GM19328 (cell line): ENCODE measurements around the gene CIT.

Experiments used
- ATAC-seq: cut with Tn5 transposase; IDR thresholded peaks from one replicate; pipeline ENCODE4 v1.9.1; 2021; ENCODE audit warnings: mild to moderate bottlenecking, moderate library complexity; ENCODE audit not compliant: unreplicated experiment

Gene CIT

DNA sequence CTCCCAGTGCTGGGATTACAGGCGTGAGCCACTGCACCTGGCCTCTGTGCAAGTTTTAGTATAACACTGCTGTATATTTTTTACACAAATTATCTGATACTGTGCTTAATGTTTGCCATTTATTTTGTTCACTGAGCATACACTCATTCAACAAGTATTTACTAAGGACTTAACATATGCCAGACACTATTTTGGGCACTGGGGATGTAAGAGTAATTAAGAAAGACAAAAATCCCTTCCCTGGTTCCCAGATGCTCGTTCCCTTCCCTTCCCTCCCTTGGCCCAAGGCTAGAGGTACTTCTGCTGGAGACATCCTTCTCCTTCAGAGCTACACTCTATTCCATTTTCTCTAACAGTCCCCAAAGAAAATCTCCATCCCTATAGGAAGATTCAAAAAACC lies 12.5 kb downstream of the CIT start:
- no peak for ATAC-seq

DNA sequence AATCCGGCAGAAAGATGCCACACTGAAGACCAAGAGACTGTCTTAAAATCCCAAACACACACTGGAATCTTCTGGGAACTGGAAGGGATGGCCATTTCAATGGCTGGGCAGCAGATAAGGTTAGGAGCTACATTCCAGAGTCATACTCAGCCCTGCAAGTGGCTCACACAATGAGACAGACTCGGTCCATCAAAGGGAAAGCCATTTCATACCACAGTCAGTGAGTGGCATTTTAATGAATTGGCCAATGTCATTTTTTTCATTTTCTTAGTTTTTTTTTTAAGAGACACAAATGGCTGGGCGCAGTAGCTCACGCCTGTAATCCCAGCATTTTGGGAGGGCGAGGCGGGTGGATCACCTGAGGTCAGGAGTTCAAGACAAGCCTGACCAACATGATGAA lies 17.9 kb downstream of the CIT start:
- ATAC-seq: no peak

DNA sequence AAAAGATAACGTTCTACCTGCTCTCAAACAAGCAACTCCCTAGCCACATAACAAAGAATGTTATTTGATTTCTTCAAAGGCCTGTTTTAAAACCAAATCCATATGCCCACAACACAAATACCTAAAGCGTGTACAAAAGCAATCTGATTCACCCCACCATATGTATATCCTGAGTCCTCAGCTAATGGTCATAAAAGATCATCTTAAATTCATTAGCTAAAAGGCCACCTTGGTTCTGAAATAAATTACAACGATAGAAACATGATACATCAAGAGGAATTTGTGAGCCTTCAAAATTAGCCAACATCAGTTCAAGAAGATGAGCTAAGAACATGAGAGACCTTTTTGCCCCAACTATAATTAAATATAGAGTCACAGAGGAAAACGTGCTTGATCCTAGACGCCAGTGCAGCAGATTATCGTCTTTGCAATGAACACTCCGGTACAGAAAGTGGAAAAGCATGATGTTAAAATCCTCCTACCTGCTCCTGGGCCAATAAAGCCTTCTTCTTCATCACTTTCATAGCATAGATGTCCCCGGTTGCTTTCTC lies 20.0 kb downstream of the CIT start:
- ATAC-seq: no peak

DNA sequence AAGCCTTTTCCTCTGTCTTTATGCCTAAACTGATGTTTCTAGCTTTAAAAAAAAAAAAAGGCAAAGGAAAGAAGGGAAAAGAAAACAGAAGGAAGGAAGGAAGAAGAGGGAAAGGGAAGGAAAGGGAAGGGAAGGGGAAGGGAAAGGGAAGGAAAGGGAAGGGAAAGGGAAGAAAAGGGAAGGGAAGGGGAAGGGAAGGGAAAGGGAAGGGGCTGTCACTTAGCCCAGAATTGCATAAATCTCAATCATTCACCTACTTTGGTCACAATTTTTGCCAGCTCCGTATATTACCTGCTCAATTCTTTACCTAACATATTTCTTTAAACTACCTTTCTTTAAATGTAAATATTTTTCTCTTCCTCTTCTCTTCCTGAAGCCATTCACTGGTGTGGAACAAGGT lies 26.8 kb downstream of the CIT start:
- no peak for ATAC-seq

DNA sequence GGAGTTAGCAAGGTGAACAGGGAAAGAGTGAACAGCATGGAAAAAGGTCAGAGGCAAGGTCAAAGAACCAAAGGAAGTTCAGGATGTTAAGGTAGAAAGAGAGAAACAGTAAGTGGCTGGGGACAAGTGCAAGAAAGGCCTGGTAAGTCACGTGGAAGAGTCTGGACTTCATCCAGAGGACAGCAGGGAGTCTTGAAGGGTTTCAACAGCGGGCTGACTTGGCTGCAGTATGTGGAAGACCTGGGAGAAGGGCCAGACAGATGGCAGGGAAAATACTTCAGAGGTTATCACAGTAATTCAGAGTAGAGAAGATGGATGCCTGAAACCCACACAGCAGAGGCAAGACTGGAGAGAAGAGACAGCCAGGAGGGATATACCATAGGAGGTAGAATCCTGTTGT lies 34.0 kb downstream of the CIT start:
- ATAC-seq: no peak

DNA sequence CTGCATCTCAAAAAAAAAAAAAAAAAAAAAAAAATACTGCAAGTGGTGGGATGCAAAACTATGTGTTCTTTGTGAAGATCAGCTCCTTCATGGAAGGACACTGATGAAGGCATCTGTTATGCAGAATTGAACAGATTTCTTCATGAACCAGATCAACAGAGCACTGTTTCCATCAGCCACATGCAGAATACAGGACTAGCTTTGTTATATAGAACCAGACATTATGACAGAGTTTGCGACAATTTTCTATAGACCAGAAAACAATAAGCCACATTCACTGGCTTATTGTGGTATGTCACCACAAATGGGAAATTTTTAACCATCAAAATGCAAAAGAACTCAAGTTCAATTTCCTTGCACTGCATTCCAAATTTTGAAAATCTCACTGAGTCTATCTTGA lies 34.7 kb downstream of the CIT start:
- no peak for ATAC-seq

DNA sequence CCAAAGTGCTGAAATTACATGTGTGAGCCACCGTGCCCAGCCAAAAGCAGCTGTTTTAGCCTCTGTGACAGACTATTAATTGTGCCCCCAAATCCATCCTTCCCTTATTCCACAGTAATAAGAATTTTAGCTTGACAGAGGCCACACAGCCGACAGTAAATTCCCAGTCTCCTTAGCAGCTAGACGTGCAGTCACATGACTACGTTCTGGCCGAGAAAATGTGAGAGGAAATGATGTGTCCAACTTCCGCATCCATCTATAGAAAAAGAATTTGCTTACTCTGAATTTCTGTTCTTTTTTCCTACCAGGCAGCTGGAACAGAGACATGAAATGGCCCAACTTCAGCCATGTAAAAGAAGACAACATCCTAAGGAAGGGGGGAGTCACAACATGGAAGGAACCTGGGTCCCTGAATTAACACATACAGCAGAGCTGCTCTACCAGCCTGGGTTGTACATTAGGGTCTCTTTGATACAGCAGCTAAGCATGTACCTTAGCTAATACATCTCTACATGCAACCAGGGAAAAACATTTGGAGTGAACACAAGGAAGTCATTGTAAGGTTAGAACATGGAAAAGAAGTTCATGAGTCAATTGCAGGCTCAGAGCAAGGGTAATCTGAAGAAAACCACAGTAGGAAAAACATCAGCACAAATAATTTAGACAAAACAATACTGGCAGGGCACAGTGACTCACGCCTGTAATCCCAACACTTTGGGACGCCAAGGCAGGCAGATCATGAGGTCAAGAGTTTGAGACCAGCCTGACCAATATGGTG lies 35.5 kb downstream of the CIT start:
- no peak for ATAC-seq

DNA sequence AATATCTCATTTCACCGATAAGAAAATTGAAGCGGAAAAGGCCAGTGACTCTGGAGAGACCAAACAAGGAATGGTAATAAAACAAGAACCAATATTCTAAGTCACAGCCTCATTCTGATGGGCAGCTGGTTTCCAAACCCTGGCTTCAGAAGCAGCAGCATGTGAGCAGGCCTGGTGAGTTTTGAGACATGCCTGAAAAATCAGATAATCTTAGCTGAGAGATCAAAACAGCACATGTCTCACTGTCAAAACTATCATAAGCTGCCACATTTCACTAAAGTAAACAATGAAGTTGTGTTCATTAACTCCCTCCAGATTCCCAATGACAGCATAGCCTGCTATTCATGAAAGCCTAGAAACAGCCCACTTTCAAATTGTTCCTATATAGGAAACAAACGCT lies 36.5 kb downstream of the CIT start:
- ATAC-seq: no peak

DNA sequence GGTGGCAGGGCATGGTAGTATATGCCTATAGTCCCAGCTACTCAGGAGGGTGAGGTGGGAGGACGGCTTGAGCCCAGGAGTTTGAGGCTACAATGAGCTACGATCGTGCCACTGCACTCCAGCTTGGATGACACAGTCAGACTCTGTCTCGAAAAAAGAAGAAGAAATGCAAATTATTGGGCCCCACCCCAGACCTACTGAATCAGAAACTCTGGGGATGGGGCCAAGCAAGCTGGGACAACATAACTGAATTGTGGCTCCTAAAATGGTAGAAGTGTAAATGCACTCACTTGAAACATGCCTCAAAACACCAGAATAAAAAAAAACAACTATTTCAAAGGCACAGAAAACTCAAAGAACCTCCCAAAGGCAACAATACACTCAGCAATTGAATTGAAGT lies 37.0 kb downstream of the CIT start:
- ATAC-seq: no peak

DNA sequence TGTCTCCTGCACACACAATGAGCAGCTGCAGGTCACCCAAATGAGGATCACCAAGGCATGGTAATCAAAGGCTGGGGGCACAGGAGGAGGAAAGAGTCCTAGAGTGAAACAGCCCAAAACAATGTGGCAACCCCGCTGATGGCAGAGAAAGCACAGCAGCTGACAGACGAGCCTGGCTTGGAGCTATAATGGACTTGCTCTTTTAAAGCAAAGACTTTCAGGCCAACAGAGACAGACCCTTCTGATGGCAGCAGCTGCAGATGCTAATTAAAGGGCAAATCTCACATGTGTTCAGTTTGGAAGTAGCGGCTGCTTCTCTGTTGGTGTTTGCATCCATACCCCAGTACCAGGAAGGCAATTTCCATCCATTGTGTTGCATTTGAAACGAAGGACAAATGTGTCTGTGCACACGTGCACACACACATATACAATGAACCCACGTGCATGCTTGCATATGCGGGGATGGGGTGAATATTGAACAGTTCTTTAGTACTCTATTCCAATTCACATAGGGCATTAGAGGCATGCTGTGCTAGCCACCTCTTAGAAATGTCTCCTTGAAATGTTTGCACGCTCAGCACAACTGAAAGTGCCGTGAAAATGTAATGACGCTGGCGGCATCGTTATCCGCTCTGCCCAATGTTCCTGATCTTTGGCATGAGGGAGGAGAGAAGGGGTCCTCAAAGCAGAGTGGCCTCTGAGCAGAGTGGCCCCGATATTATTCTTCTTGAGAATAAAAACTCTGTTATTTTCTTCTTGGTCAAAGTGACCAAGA lies 38.1 kb downstream of the CIT start:
- ATAC-seq: no peak

DNA sequence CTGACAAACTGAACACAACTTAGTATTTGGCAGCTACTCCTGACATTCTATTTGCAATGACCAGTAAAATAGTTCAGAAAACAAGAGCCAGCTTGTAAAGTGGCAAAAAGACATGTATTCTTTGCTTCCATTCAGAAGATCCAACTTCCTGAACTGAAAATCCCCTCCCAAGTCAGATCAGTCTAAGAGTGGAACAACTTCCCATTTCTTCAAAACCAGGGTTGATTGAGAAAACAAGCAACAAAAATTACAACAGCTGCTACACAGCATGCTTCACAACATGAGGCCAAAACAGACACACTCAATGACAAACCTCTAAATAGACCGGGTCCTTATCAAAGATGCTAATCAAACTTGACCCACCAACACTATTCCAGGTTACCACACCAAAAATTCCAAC lies 40.3 kb downstream of the CIT start:
- no peak for ATAC-seq

DNA sequence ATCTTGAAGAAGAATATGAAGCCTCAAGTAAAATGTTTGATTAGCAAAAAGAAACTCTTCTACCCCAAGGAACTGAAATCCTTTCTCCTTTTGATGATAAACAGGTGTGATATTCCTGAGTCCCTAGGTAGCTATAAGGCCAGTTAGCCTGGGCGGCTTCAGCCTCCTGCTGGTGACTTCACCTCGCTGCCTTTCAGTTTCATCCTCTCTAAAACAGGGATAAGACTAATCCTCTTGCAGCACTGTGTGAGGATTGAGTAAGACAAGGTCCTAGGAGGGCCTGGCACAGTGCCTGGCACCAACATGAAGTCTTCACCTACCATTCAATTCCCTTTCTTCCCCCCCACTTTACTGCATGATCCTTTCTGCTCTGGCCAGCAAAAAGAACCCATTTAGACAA lies 42.1 kb downstream of the CIT start:
- no peak for ATAC-seq

DNA sequence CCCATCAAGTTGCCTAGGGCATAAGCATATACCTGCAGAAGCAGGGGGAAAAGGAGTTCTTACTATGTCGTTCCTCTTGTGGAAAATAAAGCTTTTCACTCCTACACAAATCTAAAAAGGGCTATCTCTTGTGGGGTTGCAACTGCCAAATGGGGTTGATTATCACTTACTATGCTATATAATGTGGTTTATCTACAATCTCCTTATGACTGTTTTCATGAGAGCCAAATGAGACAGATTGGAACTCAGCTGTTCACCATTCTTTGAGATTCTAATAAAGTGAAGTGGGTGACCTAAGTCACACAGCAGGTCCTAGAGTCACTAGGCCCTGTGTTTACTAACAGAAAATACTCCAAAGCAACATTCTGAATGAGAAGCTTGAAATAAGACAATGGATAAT lies 47.7 kb downstream of the CIT start:
- no peak for ATAC-seq

DNA sequence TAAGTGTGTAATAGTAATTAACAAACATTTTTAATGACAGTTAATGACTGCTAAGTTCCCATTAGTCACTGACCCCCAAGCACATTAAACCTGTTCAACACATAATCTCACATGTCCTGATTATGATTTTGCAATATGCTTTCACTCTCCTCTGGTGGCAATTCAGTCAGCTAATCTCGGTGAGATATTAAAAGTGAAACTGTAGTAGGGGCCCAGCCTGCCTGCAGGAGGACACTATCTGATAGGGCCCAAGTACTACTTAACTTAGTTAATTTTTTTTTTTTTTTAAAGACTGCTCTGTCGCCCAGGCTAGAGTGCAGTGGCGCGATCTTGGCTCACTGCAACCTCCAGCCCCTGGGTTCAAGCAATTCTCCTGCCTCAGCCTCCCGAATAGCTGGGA lies 48.8 kb downstream of the CIT start:
- ATAC-seq: no peak

DNA sequence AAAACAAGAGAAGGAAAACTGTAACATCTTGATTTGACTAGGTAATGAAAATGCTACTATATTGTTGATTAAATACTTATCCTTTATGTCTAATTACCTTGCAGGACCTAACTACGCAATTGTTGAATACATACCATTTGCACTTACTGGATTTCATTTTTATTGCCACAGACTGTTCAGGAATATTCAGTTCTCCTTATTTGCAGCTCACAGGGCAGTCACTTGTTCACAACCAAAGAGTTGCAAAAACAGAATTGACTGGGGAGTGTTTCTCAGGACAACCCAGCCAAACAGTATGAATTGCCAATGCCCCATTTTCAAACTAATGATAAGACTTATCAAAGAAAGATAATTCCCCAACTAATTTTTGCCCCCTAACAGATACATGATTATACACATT lies 49.4 kb downstream of the CIT start:
- ATAC-seq: no peak

DNA sequence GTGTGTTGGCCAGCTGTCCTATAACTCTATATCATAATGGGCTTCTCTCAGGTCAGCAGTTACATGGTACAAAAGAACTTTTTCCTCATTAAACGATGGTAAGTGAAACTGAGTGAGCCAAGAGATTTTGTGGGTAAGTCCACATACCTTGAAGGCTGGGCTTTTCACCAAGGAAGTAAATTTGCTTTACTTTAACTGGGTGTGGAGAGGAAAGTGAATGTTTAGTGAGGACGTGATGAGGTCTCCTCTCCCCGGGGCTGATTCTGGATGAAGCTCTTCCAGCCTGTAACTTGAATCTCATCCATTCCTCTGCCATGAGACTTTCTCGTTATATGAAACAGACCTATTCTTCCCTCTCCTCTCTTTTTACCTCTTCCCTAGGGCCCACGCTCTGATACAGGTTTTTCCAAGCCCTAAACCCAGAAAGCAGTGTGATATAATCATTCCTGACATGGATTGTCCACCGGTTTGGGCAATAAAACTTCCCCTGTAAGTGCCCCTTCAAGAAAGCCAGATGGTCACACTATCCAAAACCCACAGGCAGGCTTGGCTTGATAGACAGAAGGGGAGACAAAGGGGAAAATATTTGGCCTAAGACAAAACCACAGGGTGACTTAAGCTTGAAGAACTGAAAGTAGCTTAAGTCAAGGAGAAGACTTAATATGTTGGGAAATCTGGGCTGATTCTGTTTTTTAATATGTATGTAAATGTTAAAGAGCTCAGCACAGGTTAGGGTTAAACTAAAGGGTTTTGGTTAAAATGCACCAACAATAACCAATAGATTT lies 50.3 kb downstream of the CIT start:
- no peak for ATAC-seq

DNA sequence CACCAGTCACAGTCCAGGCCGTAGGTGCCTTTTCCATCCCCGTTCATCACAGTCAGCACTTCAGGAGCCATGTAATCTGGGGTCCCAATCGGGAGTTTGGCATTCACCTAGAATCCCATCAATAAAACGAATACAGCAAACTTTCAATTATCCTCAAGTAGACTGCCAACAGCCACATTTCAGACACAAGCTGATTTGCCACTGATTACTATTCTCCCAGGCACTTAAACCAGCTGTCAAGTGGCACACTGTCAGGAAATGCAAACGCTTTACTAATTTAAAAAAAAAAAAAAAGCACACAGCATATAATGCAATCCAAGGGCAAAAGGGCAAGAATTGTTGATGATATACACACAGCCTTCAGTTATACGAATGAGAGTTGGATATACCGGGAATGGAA lies 51.9 kb downstream of the CIT start:
- no peak for ATAC-seq

DNA sequence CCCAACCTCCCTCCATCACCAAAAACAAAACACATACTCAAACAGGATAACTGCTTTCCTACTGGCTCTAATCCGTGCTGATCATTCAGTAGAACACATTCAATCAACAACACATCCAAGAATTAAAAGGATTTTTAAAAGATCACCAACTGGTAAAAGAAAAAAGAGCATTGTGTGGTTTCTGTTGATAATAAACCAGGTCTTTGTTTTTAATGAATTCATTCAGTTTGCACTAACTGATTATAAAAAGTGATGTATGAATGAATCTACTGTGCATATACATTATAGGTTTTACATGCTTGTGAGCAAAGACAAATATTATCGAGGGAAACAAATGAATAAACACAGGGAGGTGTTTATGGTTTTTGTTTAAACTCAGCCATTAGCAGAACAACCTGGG lies 55.1 kb downstream of the CIT start:
- ATAC-seq: no peak

DNA sequence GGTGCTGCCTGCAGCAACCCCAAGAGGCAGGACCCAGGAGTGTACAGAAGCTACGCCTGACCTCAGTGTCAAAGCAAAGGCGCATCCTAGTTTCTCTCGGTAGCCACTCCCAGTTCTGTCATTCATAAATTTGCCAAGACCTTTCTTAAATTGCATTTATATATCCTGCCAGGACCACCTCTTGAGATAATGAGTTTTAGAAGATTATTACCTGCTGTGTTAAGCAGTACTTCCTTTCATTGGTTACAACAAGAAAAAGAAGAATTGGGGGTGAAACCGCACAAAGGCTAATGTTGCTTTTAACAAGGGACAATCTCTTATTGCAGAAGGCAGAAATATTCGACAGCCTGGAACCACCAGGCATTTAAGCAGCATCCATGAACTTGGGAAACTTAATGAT lies 57.8 kb downstream of the CIT start:
- no peak for ATAC-seq

DNA sequence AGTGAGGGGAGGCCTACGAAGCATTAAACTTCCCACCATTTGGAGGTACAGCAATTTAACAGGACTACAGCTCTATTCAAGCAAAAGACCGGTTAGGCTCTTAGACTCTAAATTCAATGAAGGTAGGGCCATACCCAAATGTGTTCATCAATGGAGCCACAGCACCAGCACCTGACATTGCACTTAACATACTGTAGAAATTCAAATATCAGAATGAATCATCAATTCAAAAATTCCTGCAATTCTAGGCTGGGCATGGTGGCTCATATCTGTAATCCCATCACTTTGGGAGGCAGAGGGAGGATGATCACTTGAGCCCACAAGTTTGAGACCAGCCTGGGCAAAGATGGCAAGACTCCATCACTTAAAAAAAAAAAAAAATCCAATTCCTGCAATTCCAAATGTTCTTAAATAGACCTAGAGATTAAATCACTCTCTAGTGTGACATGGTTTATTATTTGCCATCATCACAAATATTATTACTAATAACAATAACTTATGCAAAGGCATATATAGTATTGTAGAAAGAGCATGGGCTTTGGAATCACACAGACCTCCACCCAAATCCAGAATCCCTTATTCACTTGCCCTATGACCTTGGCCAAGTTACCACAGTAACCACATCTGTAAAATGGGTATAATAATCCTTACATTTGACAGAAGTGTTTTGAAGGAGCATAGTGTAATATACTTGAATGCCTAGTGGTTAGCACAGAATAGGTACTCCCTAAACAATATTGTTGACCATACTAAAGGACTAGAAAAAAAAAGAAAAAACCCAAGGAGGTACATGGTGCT lies 59.4 kb downstream of the CIT start:
- no peak for ATAC-seq

DNA sequence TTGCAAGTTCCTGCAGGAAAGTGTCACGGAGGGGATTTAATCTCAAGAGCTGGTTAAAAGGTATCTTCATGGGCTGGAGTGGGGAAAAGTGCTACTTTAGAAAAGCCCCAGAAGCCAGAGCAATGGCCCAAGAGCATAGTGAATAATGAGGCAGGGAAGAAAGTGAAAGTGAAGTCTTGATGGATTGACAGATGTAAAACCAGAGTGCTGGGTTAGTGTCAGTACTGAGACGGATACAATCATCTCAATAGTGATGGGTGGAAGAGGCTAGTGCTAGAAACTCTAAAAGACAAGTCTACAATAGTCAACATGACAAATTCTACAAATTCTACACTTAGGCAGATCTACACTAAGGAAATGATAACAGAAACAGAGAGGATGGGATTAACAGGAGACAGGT lies 68.1 kb downstream of the CIT start:
- no peak for ATAC-seq
